ENCODE measurements around the gene ZBTB2.
"Not testable (repeated sequence)": the region's sequence is repeated elsewhere in the genome, so short reads cannot be mapped to it uniquely, and the experiment has no call there.

Gene ZBTB2

GRCh38 chr6:151402228-151402627 is 10.9 kb upstream of the ZBTB2 start:
- DNase-seq: no peak

- DNase-seq: no peak
Measured at GRCh38 chr6:151400473-151400872, 9.1 kb upstream of the ZBTB2 start.

DNA sequence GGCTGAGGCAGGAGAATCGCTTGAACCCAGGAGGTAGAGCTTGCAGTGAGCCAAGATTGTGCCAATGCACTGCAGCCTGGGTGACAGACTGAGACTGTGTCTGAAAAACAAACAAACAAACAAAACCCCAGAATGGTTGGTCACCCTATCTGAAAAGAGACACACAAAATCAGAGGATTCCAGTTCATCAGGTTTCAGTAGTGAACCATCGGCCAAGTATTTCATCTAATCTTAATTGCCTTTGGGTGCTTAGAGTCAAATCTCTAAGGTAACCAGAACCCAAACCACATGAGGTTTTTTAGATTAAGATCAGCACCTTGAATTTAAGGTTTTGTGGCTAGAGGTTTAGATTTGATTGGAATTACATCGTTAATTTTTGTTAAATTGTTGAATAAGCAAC is 8.3 kb upstream of the ZBTB2 start:
- DNase-seq: no peak

DNA sequence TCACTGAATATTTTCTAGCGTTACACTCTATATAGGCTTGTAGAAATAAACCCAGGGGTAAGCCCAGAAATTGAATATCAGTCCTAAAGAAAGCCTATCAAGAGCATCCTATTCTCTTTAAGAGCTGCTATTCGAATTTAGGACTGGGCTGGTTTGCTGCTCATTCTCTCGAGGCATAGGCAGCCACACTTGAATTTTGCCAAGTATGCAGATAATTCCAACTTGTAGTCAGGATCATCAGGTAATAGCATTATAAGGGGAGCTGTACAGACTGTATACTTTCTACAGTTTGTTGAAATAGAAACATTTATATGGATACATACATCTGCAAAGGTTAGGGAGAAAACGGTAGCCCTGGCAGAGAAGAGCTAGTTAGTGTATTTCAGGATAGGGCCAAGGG is 2.1 kb upstream of the ZBTB2 start:
- no peak for DNase-seq

GRCh38 chr6:151392427-151392826 is 1.1 kb upstream of the ZBTB2 start:
- no peak for DNase-seq

- DNase-seq: peak in 49 of 56 donors; percentile 14 to 91 (median 67)
Measured at GRCh38 chr6:151390851-151391470, 398 bp downstream of the ZBTB2 start.

DNA sequence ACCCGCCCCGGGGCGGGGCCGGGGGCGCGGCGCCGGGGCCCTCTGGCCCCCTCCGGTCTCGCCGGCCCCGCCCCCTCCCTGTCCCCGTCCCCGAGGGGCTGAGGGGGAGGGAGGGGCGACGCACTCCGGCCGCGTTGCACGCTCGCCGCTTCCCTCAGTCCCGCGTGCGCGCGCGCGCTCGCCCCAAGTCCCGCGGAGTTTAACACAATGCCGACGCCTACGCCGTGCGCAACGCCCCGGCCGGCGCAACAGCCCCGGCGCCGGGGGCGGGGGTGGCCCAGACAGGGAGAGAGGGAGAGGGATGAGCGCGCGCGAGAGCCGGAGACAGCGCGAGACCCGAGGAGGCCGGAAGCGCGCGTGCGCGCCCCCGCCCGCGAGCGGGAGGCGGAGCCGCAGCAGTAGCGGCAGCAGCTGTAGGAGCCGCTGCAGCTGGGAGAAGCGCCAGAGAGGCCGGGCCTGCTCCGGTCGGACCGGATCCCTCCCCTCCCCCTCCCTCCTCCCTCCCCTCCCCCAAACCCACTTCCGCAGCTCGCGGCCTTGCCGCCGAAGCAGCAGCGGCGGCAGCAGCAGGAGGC is 996 bp downstream of the ZBTB2 start:
- peak; percentile 78 to 98 (median 94) for DNase-seq

- peak in 40 of 56 donors; percentile 6 to 90 (median 56) for DNase-seq
Measured at GRCh38 chr6:151389618-151390275, 1.6 kb downstream of the ZBTB2 start.

DNA sequence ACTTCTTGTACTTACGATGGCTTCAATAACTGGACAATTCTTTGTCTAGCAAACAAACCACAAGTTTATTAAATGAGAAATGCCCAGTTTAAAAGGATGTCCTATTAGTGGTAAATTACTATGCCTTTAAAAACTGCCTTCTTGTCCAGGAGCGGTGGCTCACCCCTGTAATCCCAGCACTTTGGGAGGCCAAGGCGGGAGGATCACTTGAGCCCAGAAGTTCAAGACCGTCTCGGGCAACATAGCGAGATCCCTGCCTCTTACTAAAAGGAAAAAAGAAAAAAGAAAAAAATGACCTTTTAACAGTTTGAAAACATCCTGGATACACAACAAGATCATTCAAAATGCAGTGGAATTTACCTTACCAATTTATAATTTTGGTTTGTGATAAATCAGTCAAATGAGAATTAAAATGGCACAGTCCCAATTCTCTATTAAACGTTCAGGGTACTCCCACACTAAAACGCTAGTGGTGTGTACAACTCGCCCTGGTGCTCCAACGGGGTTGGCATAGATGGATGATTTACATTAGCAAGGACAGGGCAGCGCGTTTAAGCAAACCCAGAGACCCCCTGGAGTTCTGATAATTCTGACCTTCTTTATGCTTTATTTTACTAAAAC is 2.3 kb downstream of the ZBTB2 start:
- peak in 3 of 56 donors; percentile 38 to 63 (median 44) for DNase-seq

DNA sequence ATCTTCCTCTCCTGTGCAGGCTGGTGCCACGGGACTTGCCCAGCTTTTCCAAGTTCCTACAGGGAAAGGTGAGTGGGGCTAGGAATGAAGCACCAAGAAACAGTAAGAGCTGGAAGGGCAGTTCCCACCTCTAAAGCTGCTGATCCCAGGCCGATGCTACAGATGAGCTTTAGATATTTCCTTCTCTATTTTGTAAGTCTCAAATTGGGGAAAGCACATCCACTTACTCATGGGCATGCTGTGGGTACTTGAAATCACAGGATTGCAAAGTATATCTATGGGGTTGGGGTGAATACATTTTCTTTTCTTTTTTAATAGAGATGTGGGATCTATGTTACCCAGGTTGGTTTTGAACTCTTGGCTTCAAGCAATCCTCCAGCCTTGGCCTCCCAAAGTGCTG is 3.1 kb downstream of the ZBTB2 start:
- no peak for DNase-seq

DNA sequence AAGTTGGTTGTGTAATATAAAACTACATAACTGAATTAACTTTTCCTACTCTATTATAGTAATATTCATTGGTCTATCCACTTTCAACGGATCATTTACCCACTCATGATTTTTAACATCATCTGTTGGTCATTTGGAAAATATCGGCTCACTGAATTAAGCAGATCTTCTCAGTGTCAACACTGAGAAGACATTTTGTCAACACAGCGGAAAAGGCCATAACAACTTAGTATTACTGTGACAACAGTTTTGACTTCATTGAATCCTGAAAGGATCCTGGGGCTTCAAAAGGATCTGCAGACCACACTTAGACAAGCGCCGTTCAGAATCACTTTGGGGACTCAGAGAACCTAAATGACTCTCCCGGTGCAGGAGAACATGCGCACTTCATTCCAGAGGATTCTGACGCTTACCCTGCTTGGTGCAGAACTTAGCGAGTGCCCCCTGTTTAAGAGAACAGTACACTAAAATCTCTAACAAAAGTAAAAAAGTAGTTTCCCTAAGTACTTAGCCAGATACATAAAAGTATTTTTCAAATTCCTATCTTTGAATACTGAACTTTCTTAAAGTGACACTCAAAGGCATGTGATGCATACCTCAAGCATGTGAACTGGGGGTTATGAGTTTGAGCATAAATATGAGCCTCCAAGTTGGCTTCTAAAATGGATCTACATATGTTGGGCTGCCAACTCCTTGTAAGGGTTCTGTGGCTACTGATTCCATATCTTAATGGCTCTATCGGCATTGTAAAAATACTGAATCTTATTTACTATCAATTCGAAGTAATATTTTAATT is 4.0 kb downstream of the ZBTB2 start:
- DNase-seq: no peak

- no peak for DNase-seq
Measured at GRCh38 chr6:151385177-151385576, 6.2 kb downstream of the ZBTB2 start.

DNA sequence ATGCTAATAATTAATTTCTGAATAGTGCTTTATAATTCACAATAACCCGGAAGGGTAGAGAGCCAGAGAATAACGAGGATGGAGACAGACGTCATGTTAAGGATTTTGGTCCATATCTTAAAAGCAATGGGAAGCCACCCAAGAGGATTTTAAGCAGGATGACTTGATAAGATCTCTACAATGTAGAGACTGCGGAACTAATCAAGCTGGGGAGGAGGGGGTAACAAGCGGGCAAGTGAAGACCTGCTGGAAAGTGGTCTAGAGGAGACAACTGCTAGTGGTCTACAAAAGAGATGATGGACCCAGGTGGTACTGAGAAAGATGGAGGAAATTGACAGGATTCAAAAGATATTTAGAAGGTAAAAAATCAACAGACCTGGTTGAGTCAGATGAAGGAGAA is 7.2 kb downstream of the ZBTB2 start:
- DNase-seq: no peak

DNA sequence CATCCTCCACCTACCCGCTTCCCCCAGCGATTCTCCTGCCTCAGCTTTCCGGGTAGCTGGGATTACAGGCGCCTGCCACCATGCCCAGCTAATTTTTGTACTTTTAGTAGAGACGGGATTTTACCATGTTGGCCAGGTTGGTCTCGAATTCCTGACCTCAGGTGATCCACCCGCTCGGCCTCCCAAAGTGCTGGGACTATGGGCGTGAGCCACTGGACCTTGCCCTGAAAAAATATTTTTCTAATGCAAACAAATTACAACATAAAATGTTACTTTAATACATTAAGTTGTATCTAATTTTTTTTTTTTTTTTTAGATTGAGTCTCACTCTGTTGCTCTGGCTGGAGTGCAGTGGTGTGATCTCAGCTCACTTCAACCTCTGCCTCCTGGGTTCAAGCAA is 8.7 kb downstream of the ZBTB2 start:
- not testable (repeated sequence) for DNase-seq

- no peak for DNase-seq
Measured at GRCh38 chr6:151381722-151382121, 9.6 kb downstream of the ZBTB2 start.

DNA sequence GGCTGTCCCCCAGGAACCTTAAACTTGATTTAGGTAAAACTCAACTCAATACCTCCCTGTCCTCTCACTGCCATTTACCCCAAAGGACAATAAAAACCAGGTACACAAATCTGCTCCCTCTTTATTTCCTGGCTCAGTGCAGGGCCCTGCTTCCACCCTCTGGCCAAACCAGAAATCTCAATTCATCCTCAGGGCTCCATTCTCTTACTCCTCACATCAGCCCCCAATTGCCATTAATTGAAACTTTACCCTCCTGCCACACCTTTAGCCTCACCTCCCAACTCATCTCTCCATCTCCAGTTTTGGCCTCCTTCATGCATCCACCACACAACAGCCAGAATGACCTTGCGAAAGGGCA is 10.5 kb downstream of the ZBTB2 start:
- DNase-seq: no peak

- peak in 12 of 56 donors; percentile 1 to 26 (median 11) for DNase-seq
Measured at GRCh38 chr6:151379933-151380847, 11.2 kb downstream of the ZBTB2 start.

DNA sequence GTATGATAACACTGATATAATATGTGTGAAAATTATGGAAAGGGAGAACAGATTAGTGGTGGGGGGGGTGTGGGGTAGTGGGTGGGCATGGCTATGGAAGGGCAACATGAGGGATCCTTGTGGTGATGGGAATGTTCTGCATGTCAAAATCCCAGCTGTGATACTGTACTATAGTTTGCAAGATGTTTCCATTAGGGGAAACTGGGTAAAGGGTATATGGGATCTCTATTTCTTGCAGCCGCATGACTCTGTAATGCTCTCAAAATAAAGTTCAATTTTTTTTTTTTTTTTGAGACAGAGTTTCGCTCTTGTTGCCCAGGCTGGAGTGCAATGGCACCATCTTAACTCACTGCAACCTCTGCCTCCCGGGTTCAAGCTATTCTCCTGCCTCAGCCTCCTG is 14.3 kb downstream of the ZBTB2 start:
- no peak for DNase-seq

- DNase-seq: no peak
Measured at GRCh38 chr6:151376440-151376839, 14.9 kb downstream of the ZBTB2 start.

DNA sequence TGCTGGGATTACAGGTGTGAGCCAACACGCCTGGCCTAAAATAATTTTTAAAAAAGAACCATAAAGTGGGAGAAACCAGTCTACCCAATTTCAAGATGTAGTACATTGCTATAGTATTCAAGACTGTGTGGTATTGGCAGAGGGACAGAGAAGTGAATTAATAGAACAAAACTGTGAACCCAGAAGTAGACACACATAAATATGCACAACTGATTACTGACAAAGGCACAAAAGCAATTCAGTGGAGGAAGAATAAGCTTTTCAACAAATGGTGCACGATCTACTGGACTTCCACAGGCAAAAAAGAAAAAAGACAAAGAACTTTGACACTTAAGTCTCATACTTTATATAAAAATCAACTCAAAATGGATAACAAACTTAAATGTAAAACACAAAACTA is 15.5 kb downstream of the ZBTB2 start:
- no peak for DNase-seq
